IPS-18a (cell line): ENCODE measurements around the gene APOBEC4.
"Not testable (repeated sequence)": the region's sequence is repeated elsewhere in the genome, so short reads cannot be mapped to it uniquely, and the experiment has no call there.

Source experiments
- H3K27ac ChIP-seq: one replicate; pipeline ENCODE4 v1.5.1; 2013; ENCODE audit warnings: low read length
- H3K27me3 ChIP-seq: one replicate; pipeline ENCODE4 v1.6.1; 2013; ENCODE audit warnings: mild to moderate bottlenecking, low read length; ENCODE audit not compliant: control insufficient read depth, insufficient read depth
- H3K36me3 ChIP-seq: one replicate; pipeline ENCODE4 v1.6.1; 2013; ENCODE audit warnings: low read depth, low read length; ENCODE audit not compliant: control insufficient read depth
- H3K4me1 ChIP-seq: one replicate; pipeline ENCODE4 v1.6.1; 2013; ENCODE audit warnings: low read depth, low read length; ENCODE audit not compliant: control insufficient read depth
- H3K4me3 ChIP-seq: one replicate; pipeline ENCODE4 v1.5.1; 2013; ENCODE audit warnings: low read length
- H3K9ac ChIP-seq: one replicate; pipeline ENCODE4 v1.6.1; 2013; ENCODE audit warnings: mild to moderate bottlenecking, low read length, moderate library complexity
- H3K9me3 ChIP-seq: one replicate; pipeline ENCODE4 v1.6.1; 2013; ENCODE audit warnings: low read depth, low read length; ENCODE audit not compliant: control insufficient read depth

Gene APOBEC4

GRCh38 chr1:183630748-183631147 lies 22.4 kb downstream of the APOBEC4 start:
- Histone ChIP-seq H3K9ac (no peak overlapping the region), H3K4me1 (peaks cover 26% of the 10 kb centered on the region), H3K36me3 (peaks cover 33% of the 10 kb centered on the region), H3K9me3 (no peaks in the 10 kb centered on the region), H3K4me3 (no peak overlapping the region), H3K27me3 (no peaks in the 10 kb centered on the region), H3K27ac (no peak overlapping the region)

- no peak overlapping the region for H3K27ac ChIP-seq
- H3K27me3 ChIP-seq: no peaks in the 10 kb centered on the region
- no peaks in the 10 kb centered on the region for H3K9me3 ChIP-seq
- H3K9ac ChIP-seq: no peak overlapping the region
- peaks cover 33% of the 10 kb centered on the region for H3K36me3 ChIP-seq
- no peak overlapping the region for H3K4me3 ChIP-seq
- peaks cover 17% of the 10 kb centered on the region for H3K4me1 ChIP-seq
Measured at GRCh38 chr1:183628537-183628936, 24.6 kb downstream of the APOBEC4 start.

- H3K27me3 ChIP-seq, H3K27ac ChIP-seq, H3K9ac ChIP-seq, H3K9me3 ChIP-seq, H3K4me3 ChIP-seq, H3K4me1 ChIP-seq: not testable (repeated sequence)
- peaks cover 33% of the 10 kb centered on the region for H3K36me3 ChIP-seq
Measured at GRCh38 chr1:183626236-183626635, 26.9 kb downstream of the APOBEC4 start.

- peaks cover 5% of the 10 kb centered on the region for H3K36me3 ChIP-seq
- H3K27me3 ChIP-seq: no peaks in the 10 kb centered on the region
- no peak overlapping the region for H3K27ac ChIP-seq
- no peak overlapping the region for H3K9ac ChIP-seq
- H3K4me3 ChIP-seq: no peak overlapping the region
- peaks cover 21% of the 10 kb centered on the region for H3K4me1 ChIP-seq
- H3K9me3 ChIP-seq: no peaks in the 10 kb centered on the region
Measured at GRCh38 chr1:183622884-183623785, 30.0 kb downstream of the APOBEC4 start.

GRCh38 chr1:183622013-183622412 lies 31.1 kb downstream of the APOBEC4 start:
- Histone ChIP-seq H3K4me1 (peaks cover 21% of the 10 kb centered on the region), H3K36me3 (no peaks in the 10 kb centered on the region), H3K4me3 (no peak overlapping the region), H3K9ac (no peak overlapping the region), H3K27ac (no peak overlapping the region), H3K9me3 (no peaks in the 10 kb centered on the region), H3K27me3 (no peaks in the 10 kb centered on the region)

- no peaks in the 10 kb centered on the region for H3K9me3 ChIP-seq
- no peak overlapping the region for H3K27ac ChIP-seq
- peaks cover 21% of the 10 kb centered on the region for H3K4me1 ChIP-seq
- no peaks in the 10 kb centered on the region for H3K27me3 ChIP-seq
- no peak overlapping the region for H3K4me3 ChIP-seq
- H3K9ac ChIP-seq: no peak overlapping the region
- H3K36me3 ChIP-seq: no peaks in the 10 kb centered on the region
Measured at GRCh38 chr1:183620311-183620710, 32.8 kb downstream of the APOBEC4 start.

GRCh38 chr1:183619781-183620180 lies 33.3 kb downstream of the APOBEC4 start:
- no peaks in the 10 kb centered on the region for H3K27me3 ChIP-seq
- H3K4me3 ChIP-seq: no peak overlapping the region
- H3K36me3 ChIP-seq: no peaks in the 10 kb centered on the region
- no peak overlapping the region for H3K27ac ChIP-seq
- no peak overlapping the region for H3K9ac ChIP-seq
- H3K4me1 ChIP-seq: peaks cover 21% of the 10 kb centered on the region
- H3K9me3 ChIP-seq: no peaks in the 10 kb centered on the region

GRCh38 chr1:183618202-183618601 lies 34.9 kb downstream of the APOBEC4 start:
- H3K36me3 ChIP-seq, H3K27me3 ChIP-seq, H3K9me3 ChIP-seq, H3K4me3 ChIP-seq, H3K9ac ChIP-seq, H3K27ac ChIP-seq: not testable (repeated sequence)
- H3K4me1 ChIP-seq: peaks cover 20% of the 10 kb centered on the region

GRCh38 chr1:183612975-183613374 lies 40.1 kb downstream of the APOBEC4 start:
- not testable (repeated sequence) for H3K9me3 ChIP-seq, H3K4me3 ChIP-seq, H3K9ac ChIP-seq, H3K4me1 ChIP-seq, H3K36me3 ChIP-seq, H3K27me3 ChIP-seq, H3K27ac ChIP-seq

GRCh38 chr1:183612407-183612806 lies 40.7 kb downstream of the APOBEC4 start:
- no peak overlapping the region for H3K27ac ChIP-seq
- H3K9me3 ChIP-seq: no peaks in the 10 kb centered on the region
- no peaks in the 10 kb centered on the region for H3K36me3 ChIP-seq
- no peaks in the 10 kb centered on the region for H3K27me3 ChIP-seq
- no peak overlapping the region for H3K4me3 ChIP-seq
- H3K4me1 ChIP-seq: no peaks in the 10 kb centered on the region
- H3K9ac ChIP-seq: no peak overlapping the region

GRCh38 chr1:183611021-183611420 lies 42.1 kb downstream of the APOBEC4 start:
- no peak overlapping the region for H3K9ac ChIP-seq
- H3K4me3 ChIP-seq: no peak overlapping the region
- no peaks in the 10 kb centered on the region for H3K4me1 ChIP-seq
- no peak overlapping the region for H3K27ac ChIP-seq
- H3K27me3 ChIP-seq: no peaks in the 10 kb centered on the region
- no peaks in the 10 kb centered on the region for H3K9me3 ChIP-seq
- no peaks in the 10 kb centered on the region for H3K36me3 ChIP-seq

- H3K27ac ChIP-seq: no peak overlapping the region
- no peak overlapping the region for H3K4me3 ChIP-seq
- H3K27me3 ChIP-seq: no peaks in the 10 kb centered on the region
- no peaks in the 10 kb centered on the region for H3K36me3 ChIP-seq
- no peaks in the 10 kb centered on the region for H3K4me1 ChIP-seq
- no peak overlapping the region for H3K9ac ChIP-seq
- H3K9me3 ChIP-seq: no peaks in the 10 kb centered on the region
Measured at GRCh38 chr1:183609759-183610452, 43.2 kb downstream of the APOBEC4 start.
